ENCODE results near the gene OR5AU1.

DNA sequence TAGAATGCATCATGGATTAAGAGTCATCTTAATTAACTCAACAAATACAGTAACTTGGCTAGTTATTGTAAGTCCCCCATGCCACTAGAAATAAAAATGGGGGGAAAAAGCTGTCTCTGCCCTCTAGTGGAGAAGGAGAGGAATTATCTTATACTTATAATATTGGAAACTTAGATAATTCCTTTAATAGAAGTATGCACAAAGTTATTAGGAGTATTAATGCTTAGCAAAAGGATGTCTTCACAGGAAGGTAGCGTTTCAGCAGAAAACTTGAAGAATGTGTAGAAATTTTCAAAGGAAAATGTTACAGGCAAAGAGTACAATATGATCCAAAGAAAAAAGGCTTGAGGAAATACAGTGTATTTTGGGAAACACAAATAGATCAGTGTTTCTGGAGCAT lies 19.8 kb downstream of the OR5AU1 start:
- TF ChIP-seq POLR2A (IDR thresholded peaks at IDR 0.05), result no peak
- TF ChIP-seq, protein P1, sequence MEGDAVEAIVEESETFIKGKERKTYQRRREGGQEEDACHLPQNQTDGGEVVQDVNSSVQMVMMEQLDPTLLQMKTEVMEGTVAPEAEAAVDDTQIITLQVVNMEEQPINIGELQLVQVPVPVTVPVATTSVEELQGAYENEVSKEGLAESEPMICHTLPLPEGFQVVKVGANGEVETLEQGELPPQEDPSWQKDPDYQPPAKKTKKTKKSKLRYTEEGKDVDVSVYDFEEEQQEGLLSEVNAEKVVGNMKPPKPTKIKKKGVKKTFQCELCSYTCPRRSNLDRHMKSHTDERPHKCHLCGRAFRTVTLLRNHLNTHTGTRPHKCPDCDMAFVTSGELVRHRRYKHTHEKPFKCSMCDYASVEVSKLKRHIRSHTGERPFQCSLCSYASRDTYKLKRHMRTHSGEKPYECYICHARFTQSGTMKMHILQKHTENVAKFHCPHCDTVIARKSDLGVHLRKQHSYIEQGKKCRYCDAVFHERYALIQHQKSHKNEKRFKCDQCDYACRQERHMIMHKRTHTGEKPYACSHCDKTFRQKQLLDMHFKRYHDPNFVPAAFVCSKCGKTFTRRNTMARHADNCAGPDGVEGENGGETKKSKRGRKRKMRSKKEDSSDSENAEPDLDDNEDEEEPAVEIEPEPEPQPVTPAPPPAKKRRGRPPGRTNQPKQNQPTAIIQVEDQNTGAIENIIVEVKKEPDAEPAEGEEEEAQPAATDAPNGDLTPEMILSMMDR (IDR thresholded peaks at IDR 0.05 in 4 of 5, conservative IDR thresholded peaks at IDR 0.05 in 1 of 5), result peak in 4 of 5 experiments; percentile 22 to 62 (median 28)

Measured in gastrocnemius medialis (tissue), 4 donors.